HCT116 (cell line): ENCODE data around the gene TMEM192. TPM values are rescaled to one million over a fixed set of nuclear protein-coding genes. Genes with fewer than 3 reads are reported as not detected.
"Not testable (repeated sequence)": the region's sequence is repeated elsewhere in the genome, so short reads cannot be mapped to it uniquely, and the experiment has no call there.

ENCODE experiments used
- ATAC-seq: fragments of 200-7000 bp; cut with Tn5 transposase; 2 replicates; pipeline ENCODE4 v1.9.1; 2020; ENCODE audit warnings: mild to moderate bottlenecking, moderate library complexity
- BruUV-seq: library from RNA; stranded (reverse); fragments of 400-500 nt; replicated peaks from 2 replicates; lab custom pipeline; 2021; lab: Mats Ljungman, UMichigan
- CTCF ChIA-PET: fragments of 300-600 bp; sonication (Branson Sonifier 250); formaldehyde crosslinking; loops from one replicate; lab custom pipeline; 2021; ENCODE audit warnings: antibody characterized with exemption; lab: Charles Lee
- POLR2A ChIA-PET: fragments of 300-600, 350-600 bp; sonication (Branson Sonifier 250); formaldehyde crosslinking; loops from one replicate; lab custom pipeline; 2021; ENCODE audit warnings: antibody characterized with exemption; lab: Charles Lee
- RAD21 ChIA-PET, 2 experiments: fragments of 300-600 bp; sonication (Branson Sonifier 250); formaldehyde crosslinking; loops; one replicate each; lab custom pipeline; 2023; ENCODE audit warnings: low total read pairs in 2 of 2; ENCODE audit not compliant: uncharacterized antibody in 2 of 2, unreplicated experiment in 2 of 2, low non-redundant PET in 1 of 2; lab: Charles Lee
- DNase-seq: peaks from one replicate; pipeline ENCODE4 v3.0.0-alpha.2; 2010; ENCODE audit warnings: low read depth, low spot score
- H2AFZ ChIP-seq: fragments of 200-600 bp; shearing (Covaris generic), sonication (generic); 2 replicates; pipeline ENCODE4 v1.6.1; 2017; ENCODE audit warnings: low read depth, mixed run types, mixed read lengths, antibody characterized with exemption, low read length; ENCODE audit not compliant: poor library complexity, severe bottlenecking
- H3K27ac ChIP-seq: 2 replicates; pipeline ENCODE4 v1.5.1; 2012; ENCODE audit warnings: low read depth, low read length
- H3K27me3 ChIP-seq: fragments of 200-600 bp; sonication (generic); 2 replicates; pipeline ENCODE4 v1.6.1; 2016; ENCODE audit warnings: mixed run types, low read length, mixed read lengths; ENCODE audit not compliant: insufficient read depth
- H3K36me3 ChIP-seq, 2 experiments: fragments of 200-500 bp in 1 of 2; fragments of 200-600 bp in 1 of 2; sonication (Bioruptor generic) in 1 of 2; sonication (generic) in 1 of 2; 2 replicates each; pipeline versions ENCODE4 v1.5.1 to v1.6.1; 2014 to 2016; ENCODE audit warnings: low read length in 2 of 2, inconsistent platforms in 1 of 2, mixed read lengths in 1 of 2, mixed run types in 1 of 2; ENCODE audit not compliant: insufficient read depth in 2 of 2, control insufficient read depth in 1 of 2
- H3K4me1 ChIP-seq, 2 experiments: fragments of 200-600 bp in 1 of 2; sonication (generic) in 1 of 2; 2 replicates each; pipeline versions ENCODE4 v1.5.1 to v1.6.1; 2012 to 2017; ENCODE audit warnings: low read length in 2 of 2, inconsistent platforms in 1 of 2, mild to moderate bottlenecking in 1 of 2, mixed read lengths in 1 of 2, mixed run types in 1 of 2, moderate library complexity in 1 of 2; ENCODE audit not compliant: insufficient read depth in 2 of 2, control insufficient read depth in 1 of 2
- H3K4me2 ChIP-seq: fragments of 200-600 bp; sonication (generic); 2 replicates; pipeline ENCODE4 v1.6.1; 2017; ENCODE audit warnings: mixed run types, low read length, mixed read lengths
- H3K4me3 ChIP-seq, 2 experiments: fragments of 200-600 bp in 1 of 2; sonication (generic) in 1 of 2; replicated peaks in 1 of 2; 2 replicates each; pipeline ENCODE4 v1.5.1; 2011 to 2016; ENCODE audit warnings: low read length in 2 of 2, control low read depth in 1 of 2, low read depth in 1 of 2, mild to moderate bottlenecking in 1 of 2, mixed read lengths in 1 of 2, mixed run types in 1 of 2
- H3K79me2 ChIP-seq: fragments of 200-600 bp; sonication (generic); 2 replicates; pipeline ENCODE4 v1.6.1; 2017; ENCODE audit warnings: mild to moderate bottlenecking, mixed run types, low read length, moderate library complexity, mixed read lengths; ENCODE audit not compliant: insufficient read depth
- H3K9ac ChIP-seq: fragments of 200-600 bp; sonication (generic); 2 replicates; pipeline ENCODE4 v1.6.1; 2016; ENCODE audit warnings: low read length, mixed read lengths
- H3K9me2 ChIP-seq: fragments of 200-600 bp; sonication (generic), shearing (Covaris generic); 2 replicates; pipeline ENCODE4 v1.6.1; 2017; ENCODE audit warnings: mixed run types, mild to moderate bottlenecking, moderate library complexity; ENCODE audit not compliant: insufficient read depth
- H3K9me3 ChIP-seq, 2 experiments: fragments of 200-500 bp in 1 of 2; fragments of 200-600 bp in 1 of 2; sonication (Bioruptor generic) in 1 of 2; sonication (generic) in 1 of 2; 2 replicates each; pipeline ENCODE4 v1.6.1; 2014 to 2017; ENCODE audit warnings: low read length in 2 of 2, mixed read lengths in 2 of 2, inconsistent platforms in 1 of 2, low read depth in 1 of 2, mild to moderate bottlenecking in 1 of 2, mixed run types in 1 of 2, moderate library complexity in 1 of 2; ENCODE audit not compliant: control insufficient read depth in 1 of 2, insufficient read depth in 1 of 2
- H4K20me1 ChIP-seq: fragments of 200-600 bp; sonication (generic), shearing (Covaris generic); 2 replicates; pipeline ENCODE4 v1.6.1; 2017; ENCODE audit warnings: mixed run types, mild to moderate bottlenecking, moderate library complexity; ENCODE audit not compliant: insufficient read depth
- ATF3 ChIP-seq: IDR thresholded peaks from 2 replicates; pipeline ENCODE4 v1.6.1; 2012
- CBX3 ChIP-seq: IDR thresholded peaks from 2 replicates; pipeline ENCODE4 v1.6.1; 2012; ENCODE audit warnings: low read depth
- CTCF ChIP-seq, 3 experiments: fragments of 200-600 bp in 1 of 3; sonication (generic) in 1 of 3; IDR thresholded peaks in 2 of 3; conservative IDR thresholded peaks in 1 of 3; 2 replicates each; pipeline ENCODE4 v1.5.1; 2012 to 2017; ENCODE audit warnings: low read depth in 2 of 3, low read length in 2 of 3, antibody characterized with exemption in 1 of 3, borderline replicate concordance in 1 of 3, control low read depth in 1 of 3, mild to moderate bottlenecking in 1 of 3, mixed read lengths in 1 of 3, mixed run types in 1 of 3, moderate library complexity in 1 of 3; ENCODE audit not compliant: insufficient read depth in 1 of 3
- EGR1 ChIP-seq: IDR thresholded peaks from 2 replicates; pipeline ENCODE4 v1.6.1; 2012; ENCODE audit warnings: low read depth
- ELF1 ChIP-seq: IDR thresholded peaks from 2 replicates; pipeline ENCODE4 v1.6.1; 2012; ENCODE audit warnings: low read depth, borderline replicate concordance
- EZH2phosphoT487 ChIP-seq: fragments of 200-600 bp; IDR thresholded peaks from 2 replicates; pipeline ENCODE4 v1.6.1; 2018; ENCODE audit warnings: antibody characterized with exemption, borderline replicate concordance
- FOSL1 ChIP-seq: IDR thresholded peaks from 2 replicates; pipeline ENCODE4 v1.6.1; 2012; ENCODE audit warnings: low read depth
- JUND ChIP-seq: IDR thresholded peaks from 2 replicates; pipeline ENCODE4 v1.6.1; 2012
- MAX ChIP-seq: IDR thresholded peaks from 2 replicates; pipeline ENCODE4 v1.6.1; 2012
- REST ChIP-seq: IDR thresholded peaks from 2 replicates; pipeline ENCODE4 v1.6.1; 2012; ENCODE audit warnings: low read depth
- SIN3A ChIP-seq: IDR thresholded peaks from 2 replicates; pipeline ENCODE4 v1.6.1; 2012; ENCODE audit warnings: low read depth
- TCF7L2 ChIP-seq: IDR thresholded peaks from 2 replicates; pipeline ENCODE4 v1.7.0; 2011; ENCODE audit warnings: borderline replicate concordance, inconsistent platforms; ENCODE audit not compliant: insufficient read depth, insufficient read length; ENCODE audit errors: extremely low read depth
- ZFX ChIP-seq: fragments of 450-650 bp; IDR thresholded peaks from 2 replicates; pipeline ENCODE4 v1.6.1; 2017
- ZNF274 ChIP-seq: fragments of 200-500 bp; sonication (Bioruptor generic); IDR thresholded peaks from 2 replicates; pipeline ENCODE4 v1.6.1; 2014; ENCODE audit warnings: mild to moderate bottlenecking, low read depth, low read length, inconsistent platforms
- intact Hi-C: fragments of 100-400 bp; cut with micrococcal nuclease; formaldehyde crosslinking; loops from 2 replicates; pipeline ENCODE4 v1.10.0; 2022
- total RNA-seq: library from RNA; stranded (reverse); gene quantifications from one replicate; pipeline ENCODE4 v1.2.1, GENCODE V29; 2021; ENCODE audit not compliant: unreplicated experiment

Gene TMEM192
- total RNA-seq, 1 experiment from 2014 or later, result 13.1 TPM

- H3K9me3 ChIP-seq, result no peaks in the 10 kb centered on the region
- H3K27ac ChIP-seq, result no peak overlapping the region
- H2AFZ ChIP-seq, result no peak overlapping the region
- CTCF ChIA-PET, result no interaction called here
- H3K27me3 ChIP-seq, result no peaks in the 10 kb centered on the region
- no peaks in the 10 kb centered on the region for H4K20me1 ChIP-seq
- TF ChIP-seq ATF3, result no peak
- TF ChIP-seq CBX3, result no peak
- TF ChIP-seq MAX, result no peak
- TF ChIP-seq REST, result no peak
- TF ChIP-seq EZH2phosphoT487, result no peak
- TF ChIP-seq SIN3A, result no peak
- no peak for TF ChIP-seq JUND
- TF ChIP-seq ZNF274, result no peak
- no peak for TF ChIP-seq TCF7L2
- TF ChIP-seq FOSL1, result no peak
- TF ChIP-seq ZFX, result no peak
- no peak for TF ChIP-seq ELF1
- no peak for TF ChIP-seq EGR1
- TF ChIP-seq CTCF (IDR thresholded peaks at IDR 0.05 in 2 of 3, conservative IDR thresholded peaks at IDR 0.05 in 1 of 3; ENCODE audit: borderline replicate concordance in 1 of 3, insufficient read depth in 1 of 3, low read depth in 2 of 3, low read length in 2 of 3), result no peak
- TF ChIP-seq, all 23 proteins: peak for 0
- H3K79me2 ChIP-seq, result no peaks in the 10 kb centered on the region
- POLR2A ChIA-PET, result interaction anchor here (0.6 kb wide), 1 partner anchor 22 kb away, joined by 4 read pairs; no protein-coding TSS in a partner anchor
- DNase-seq (no peak), ATAC-seq (no peak)
- no peaks in the 10 kb centered on the region; a peak in 1 of 4 replicates for H3K4me1 ChIP-seq
- intact Hi-C loops, result no loop called here
- no peaks in the 10 kb centered on the region for H3K9me2 ChIP-seq
- H3K36me3 ChIP-seq, result no peaks in the 10 kb centered on the region
- RAD21 ChIA-PET, result no interaction called here
- H3K4me3 ChIP-seq, result no peak overlapping the region
- no peak overlapping the region for H3K9ac ChIP-seq
- no TSS peak for BruUV-seq
- no peak overlapping the region for H3K4me2 ChIP-seq
Measured at GRCh38 chr4:165027762-165028402, 84.8 kb downstream of the TMEM192 start.

GRCh38 chr4:165025782-165026181, 86.9 kb downstream of the TMEM192 start:
- H3K4me2 ChIP-seq, H3K9ac ChIP-seq, POLR2A ChIA-PET, H3K79me2 ChIP-seq, H3K27me3 ChIP-seq, H4K20me1 ChIP-seq, H3K4me3 ChIP-seq, intact Hi-C loops, DNase-seq, H3K9me3 ChIP-seq, CTCF ChIA-PET, H3K27ac ChIP-seq, BruUV-seq, H3K9me2 ChIP-seq, ATAC-seq, H2AFZ ChIP-seq, RAD21 ChIA-PET, H3K36me3 ChIP-seq, H3K4me1 ChIP-seq: not testable (repeated sequence)
